GM18519 (cell line): Measurements from ENCODE around the gene NOCT.
"Not testable (repeated sequence)": the region's sequence is repeated elsewhere in the genome, so short reads cannot be mapped to it uniquely, and the experiment has no call there.

Experiments
- ATAC-seq: cut with Tn5 transposase; IDR thresholded peaks from one replicate; pipeline ENCODE4 v1.9.1; 2021; ENCODE audit warnings: mild to moderate bottlenecking, moderate library complexity; ENCODE audit not compliant: unreplicated experiment, low FRiP score

Gene NOCT

DNA sequence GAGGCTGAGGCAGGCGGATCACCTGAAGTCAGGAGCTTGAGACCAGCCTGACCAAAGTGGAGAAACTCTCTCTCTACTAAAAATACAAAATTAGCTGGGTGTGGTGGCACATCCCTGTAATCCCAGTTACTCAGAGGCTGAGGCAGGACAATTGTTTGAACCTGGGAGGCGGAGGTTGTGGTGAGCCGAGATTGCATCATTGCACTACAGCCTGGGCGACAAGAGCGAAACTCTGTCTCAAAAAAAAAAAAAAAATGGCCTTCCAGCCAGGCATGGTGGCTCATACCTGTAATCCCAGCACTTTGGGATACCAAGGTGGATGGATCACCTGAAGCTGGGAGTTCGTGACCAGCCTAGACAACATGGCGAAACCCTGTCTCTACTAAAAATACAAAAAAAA lies 7.3 kb upstream of the NOCT start:
- not testable (repeated sequence) for ATAC-seq

DNA sequence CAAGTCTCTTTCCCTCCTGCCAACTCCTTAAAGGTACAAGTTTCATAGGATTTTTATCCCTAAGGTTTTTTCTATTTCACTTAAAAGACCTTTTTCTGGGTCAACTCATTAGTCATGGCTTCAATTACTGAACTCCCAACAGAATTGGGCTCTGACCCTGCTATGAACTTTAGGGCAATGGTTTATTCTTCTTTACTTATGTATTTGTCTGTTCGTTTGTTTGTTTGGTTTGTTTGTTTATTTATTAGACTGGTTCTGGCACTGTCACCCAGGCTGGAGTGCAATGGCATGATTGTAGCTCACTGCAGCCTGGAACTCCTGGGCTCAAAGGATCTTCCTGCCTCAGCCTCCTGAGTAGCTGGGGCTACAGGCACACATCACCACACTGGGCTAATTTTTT lies 5.9 kb upstream of the NOCT start:
- no peak for ATAC-seq

DNA sequence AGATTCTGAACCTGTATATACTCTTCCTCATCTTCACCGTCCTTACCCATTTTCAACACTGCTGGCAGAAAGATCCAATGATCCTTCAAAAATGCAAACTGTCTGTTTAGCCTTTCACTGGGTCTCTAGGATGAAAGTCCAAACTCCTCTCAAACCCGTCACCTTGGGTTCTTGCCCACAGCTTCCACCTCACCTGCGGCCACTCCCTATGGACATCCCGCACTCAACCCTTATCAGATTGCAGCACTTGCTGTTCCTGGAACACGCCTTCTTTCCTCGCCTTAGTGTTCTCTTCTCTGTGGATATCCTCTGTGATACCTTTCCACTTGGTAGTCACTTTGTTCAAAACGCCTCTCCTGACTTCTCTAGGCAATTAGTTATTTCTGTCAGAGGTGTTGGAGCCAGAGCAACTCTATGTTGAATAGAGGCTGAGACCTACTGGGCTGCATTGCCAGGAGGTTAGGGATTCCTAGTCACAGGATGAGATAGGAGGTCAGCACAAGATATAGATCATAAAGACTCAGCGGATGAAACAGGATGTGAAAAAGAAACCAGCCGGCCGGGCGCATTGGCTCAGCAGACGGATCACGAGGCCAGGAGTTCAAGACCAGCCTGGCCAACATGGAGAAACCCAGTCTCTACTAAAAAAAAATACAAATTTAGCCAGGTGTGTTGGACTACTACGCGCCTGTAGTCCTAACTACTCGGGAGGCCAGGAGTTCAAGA lies 4.2 kb upstream of the NOCT start:
- no peak for ATAC-seq

DNA sequence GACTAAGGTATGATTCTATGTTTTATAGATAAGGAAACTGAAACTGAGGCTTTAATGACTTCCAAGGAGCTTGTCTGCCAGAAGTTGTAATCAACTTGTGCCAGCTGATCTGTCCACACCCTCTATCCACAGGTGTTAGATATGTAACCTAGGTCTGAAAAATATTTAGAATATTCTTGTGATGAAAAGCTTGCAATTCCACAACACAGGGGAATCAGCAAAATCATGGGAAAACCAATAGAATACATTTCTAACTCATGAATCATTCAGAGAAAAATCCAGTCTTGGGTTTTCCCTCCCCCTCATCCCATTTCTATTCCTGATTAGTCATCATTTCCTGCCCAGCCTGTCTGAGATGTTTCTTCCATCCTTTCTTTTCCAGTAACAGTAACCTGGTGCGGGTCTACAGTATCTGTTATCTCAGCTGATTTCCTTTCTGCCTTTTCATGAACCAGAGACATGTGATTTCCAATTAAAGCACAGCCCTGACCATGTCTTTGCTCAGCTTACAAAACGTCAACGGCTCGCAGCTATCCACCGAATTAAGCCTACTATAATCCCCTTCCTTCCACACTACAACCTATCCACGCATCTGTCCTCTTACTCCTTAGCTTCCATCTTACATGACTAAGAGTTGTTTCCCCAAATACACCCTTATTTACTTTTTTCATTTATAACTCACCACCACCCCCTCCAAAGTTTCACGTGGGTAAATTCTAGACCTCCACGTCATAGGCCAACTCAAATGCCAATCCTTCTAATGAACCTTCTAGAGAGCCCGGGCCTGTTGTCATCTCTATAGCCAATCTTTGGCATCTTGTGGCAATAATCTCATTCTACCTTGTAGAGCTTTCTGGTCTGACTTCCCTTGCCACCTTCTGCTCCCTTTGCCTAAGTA lies 961 bp upstream of the NOCT start:
- ATAC-seq = no peak

DNA sequence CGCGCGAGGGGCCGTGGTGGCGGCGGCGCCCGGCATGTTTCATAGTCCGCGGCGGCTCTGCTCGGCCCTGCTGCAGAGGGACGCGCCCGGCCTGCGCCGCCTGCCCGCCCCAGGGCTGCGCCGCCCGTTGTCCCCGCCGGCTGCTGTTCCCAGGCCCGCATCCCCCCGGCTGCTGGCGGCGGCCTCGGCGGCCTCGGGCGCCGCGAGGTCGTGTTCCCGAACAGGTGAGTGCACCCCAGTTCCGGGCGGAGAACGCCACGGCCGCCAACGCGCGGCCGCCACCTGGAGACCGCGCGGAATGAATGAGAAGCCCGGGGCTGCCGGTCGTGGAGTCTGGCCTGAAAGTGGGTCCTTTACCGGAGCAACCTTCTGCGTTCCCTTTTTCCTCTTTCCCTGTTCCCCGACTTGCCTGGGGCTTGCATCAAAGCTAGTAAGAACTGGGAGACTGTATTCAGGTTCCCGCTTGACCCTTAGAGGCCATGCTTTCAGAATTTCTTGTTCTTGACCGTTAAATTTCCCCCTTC lies 429 bp downstream of the NOCT start:
- ATAC-seq = peak; percentile 21

DNA sequence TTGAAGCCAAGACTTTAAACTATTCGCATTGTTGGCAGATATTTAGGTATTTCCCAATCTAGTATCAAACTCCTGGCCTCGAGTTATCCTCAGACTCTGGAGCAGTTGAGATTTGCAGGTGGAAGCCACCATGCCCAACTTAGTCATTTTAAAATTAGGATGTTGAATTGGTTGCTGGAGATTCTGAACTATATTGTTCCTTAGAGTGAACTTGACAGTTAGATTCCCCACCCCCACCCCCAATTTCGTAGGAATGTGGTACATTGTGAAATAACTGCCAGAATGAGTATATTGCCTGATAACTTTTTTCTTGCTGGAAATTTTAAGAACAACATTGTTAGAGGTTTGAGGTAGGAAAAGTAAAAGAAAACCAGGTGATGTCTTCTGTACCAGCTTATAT lies 2.3 kb downstream of the NOCT start:
- no peak for ATAC-seq

DNA sequence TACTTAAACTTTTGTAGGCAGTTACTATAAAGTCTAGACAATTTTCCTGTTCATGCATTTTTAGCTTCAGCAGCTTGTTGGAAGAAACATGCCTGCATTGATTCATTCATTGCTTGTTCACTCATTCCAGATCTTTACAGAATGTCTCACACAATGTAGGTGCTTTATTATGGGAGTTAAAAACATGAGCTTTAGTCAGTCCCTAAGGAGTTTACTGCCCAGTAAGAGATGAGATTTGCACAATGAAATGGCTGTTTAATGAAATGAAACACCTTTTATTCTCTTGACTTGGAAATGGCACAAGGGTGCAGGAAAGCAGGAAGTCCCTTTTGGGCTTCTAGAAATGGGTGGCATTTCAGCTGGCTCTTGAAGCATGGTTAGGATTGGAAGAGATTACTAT lies 2.9 kb downstream of the NOCT start:
- no peak for ATAC-seq

DNA sequence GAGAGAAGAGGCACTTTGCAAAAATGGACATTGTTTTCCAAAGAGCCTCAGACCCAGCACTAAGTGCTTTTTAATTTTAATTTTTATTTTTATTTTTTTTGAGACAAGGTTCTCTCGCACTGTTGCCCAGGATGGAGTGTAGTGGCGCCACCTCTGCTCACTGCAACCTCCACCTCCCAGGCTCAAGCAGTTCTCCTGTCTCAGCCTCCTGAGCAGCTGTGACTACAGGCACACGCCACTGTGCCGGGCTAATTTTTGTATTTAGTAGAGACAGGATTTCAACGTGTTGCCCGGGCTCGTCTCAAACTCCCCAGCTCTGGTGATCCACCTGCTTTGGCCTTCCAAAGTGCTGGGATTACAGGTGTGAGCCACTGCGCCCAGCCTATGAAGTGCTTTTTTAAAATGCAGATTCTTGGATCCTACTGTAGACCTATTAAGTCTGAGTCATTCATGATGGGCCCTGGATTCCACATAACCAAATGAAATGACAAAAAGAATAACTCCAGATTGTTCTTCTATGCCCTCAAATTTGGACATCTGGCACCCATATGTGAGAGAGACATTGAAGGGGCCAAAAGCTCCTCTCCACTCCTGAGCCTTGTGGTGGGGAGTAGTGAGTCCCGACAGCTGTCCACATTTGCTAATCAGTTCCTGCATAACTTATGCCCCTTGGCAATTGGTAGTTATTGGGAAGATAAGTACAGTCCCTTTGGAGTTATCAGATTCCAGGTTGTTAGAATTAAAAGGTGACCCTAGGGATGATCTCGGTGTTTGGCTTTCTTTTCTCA lies 3.6 kb downstream of the NOCT start:
- ATAC-seq = no peak

DNA sequence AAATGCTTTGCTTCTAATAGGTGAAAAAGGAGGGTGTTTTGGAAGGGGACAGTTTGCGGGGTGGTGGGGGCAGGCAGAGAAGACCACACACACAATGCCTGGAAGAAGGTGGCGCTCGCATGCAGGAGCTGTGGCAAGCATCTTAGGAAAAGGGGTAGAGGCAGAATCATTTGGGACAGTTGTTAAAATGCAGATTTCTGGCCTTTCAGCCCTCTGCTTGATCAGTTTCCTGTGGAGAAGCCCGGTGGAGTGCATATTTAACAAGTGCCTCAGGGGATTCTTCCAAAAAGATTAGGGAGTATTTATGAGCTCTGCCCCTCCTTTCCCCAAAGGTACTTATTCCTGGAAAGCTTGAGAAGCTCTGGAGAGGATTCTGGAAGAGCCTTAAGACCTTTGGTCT lies 4.8 kb downstream of the NOCT start:
- ATAC-seq = no peak

DNA sequence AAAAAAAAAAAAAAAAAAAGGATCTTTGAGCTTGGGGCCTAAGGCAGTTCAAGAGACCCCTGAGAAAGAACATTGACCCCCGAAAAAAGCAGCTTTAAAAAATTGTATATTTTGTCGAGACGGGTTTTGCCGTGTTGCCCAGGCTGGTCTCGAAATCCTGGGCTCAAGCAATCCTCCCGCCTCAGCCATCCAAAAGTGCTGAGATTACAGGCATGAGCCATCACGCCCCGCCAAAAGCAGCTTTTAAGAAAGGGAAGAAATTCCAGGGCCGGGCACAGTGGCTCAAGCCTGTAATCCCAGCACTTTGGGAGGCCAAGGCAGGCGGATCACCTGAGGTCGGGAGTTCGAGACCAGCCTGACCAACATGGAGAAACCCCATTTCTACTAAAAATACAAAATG lies 5.5 kb downstream of the NOCT start:
- ATAC-seq = not testable (repeated sequence)

DNA sequence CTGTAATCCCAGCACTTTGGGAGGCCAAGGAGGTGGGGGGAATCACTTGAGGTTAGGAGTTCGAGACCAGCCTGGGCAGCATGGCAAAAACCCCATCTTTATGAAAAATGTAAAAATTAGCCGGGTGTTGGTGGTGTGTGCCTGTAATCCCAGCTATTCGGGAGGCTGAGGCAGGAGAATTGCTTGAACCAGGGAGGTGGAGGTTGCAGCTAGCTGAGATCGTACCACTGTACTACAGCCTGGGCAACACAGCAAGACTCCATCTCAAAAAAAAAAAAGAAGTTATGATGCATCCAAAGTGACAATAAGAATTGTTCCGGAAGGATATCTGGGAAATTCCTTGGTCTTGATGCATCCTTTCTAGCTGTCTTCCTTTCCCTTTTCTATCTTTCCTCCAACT lies 7.3 kb downstream of the NOCT start:
- no peak for ATAC-seq

DNA sequence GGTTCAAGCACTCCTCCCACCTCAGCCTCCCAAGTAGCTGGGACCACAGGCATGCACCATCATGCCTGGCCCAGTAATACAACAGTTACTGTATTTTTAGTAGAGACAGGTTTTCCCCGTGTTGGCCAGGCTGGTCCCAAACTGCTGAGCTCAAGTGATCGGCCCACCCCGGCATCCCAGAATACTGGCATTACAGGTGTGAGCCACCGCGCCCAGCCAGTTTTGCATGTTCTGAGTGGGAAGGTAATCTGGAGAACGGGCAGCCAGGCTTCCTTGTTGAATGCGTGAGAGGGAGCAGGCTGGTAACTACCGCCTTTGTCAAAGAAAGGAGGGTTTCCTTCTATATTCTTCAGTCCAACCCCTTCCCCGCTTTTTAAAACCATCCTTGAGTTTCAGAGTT lies 9.1 kb downstream of the NOCT start:
- ATAC-seq = no peak

DNA sequence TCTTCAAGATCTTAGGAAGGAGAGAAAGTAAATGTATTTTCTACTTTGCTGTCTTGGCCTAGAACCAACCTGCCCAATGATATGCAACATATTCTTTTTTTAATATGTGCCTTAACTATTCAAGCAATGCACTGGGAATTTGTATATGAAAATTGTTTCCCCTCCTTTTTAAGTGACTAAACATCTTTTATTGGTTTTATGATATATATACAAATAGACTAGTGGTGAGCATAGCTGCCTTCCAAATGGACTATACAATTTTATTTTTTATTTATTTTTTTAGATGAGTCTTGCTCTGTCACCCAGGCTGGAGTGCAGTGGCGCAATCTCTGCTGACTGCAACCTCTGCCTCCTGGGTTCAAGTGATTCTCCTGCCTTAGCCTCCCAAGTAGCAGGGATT lies 10.3 kb downstream of the NOCT start:
- no peak for ATAC-seq

DNA sequence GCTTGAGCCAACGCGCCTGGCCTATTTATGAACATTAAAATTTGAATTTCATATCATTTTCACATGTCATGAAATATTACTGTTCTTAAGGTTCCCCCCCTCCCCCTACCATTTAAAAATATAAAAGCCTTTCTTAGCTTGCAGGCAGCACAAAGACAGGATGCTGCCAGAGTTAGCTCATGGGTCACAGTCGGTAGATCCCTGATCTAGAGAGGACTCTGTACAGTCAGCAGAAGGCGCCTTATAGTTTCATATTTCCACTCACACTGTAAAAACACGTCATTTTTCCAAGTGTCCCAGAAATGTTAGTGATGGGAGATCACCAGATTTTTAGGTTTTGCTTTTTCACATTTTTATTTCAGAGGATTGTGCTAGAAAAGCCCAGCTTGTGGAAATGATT lies 12.2 kb downstream of the NOCT start:
- ATAC-seq = no peak

DNA sequence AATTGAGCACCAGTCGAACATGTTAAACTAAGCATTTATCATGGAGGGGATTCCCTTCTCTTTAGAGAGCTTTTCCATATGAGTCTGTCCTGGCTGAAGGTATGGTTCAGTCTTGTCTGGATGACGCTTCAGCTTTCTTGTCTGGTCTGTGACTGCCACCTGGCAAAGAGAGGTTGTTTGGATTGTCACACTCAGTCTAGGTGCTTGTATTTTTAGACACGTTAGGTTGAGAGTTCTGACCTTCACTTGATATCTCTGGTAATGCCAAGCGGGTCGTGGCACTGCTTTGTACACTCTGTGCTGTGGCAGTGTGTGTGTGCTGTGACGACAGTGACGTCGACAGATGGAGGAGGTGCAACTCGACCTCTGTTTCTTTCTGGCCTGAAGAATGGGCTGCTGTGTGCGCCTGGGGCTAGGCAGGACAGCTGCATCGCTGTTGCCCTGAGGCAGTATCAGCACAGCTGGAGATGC lies 12.6 kb downstream of the NOCT start:
- no peak for ATAC-seq

DNA sequence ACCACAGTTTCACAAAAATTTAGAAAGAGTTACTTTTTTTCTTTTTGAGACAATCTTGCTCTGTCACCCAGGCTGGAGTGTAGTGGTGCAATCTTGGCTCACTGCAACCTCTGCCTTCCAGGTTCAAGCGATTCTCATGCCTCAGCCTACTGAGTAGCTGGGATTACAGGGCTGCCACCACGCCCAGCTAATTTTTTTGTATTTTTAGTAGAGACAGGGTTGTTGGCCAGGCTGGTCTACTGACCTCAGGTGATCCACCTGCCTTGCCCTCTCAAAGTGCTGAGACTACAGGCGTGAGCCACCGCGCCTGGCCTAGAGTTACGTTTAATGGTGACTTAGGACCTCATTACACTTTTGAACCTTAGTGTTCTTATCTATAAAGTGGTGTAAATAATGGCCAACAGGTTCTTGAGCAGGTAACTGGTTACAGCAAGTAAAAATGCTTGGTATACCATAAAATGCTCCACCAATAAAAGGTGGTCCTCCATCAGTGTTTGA lies 14.3 kb downstream of the NOCT start:
- ATAC-seq = not testable (repeated sequence)

DNA sequence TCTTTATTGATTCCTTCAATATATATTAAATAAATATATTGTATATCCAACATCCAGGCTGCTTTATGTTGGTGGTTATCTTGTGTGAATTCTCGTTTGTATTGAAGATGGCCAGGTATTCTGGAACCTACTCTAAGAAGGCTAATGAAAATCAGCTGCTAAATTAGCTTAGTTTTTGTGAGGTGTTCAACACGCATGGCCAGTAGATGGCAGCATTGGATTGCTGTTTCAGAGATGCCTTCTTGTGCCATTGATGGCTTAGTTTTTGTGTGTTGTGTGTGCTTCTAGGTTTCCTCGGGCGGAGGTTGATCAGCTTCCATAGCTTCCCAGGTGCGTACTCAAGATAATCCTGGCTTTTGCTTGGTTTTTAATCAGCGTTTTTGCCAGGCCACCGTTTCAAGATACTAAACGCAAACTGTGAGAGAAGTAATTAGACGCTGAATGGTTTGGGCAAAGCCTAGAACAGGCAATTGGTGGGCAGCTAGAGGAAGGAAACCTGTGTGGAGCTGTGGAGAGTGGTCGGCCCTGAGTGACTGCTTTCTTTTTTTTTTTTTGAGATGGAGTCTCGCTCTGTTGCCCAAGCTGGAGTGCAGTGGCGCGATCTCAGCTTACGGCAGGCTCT lies 15.1 kb downstream of the NOCT start:
- ATAC-seq = peak; percentile 76

DNA sequence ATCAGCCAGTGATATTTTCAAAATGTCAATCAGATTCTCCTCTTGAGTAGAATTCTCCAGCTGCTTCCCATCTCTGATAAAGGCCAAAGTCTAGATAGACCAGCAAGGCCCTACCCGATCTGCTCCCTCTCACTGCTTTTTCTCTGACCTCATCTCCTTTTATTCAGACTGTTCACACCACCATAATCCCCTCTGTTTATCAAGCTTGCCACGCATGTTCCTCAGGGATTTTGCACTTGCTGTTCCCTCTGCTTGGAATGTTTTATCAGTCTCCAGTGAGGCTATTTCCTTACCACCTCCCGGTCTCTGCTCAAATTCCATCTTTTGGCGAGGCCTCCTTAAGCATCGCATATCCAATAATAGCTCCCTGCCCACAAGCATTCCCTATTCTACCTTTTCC lies 20.1 kb downstream of the NOCT start:
- no peak for ATAC-seq

DNA sequence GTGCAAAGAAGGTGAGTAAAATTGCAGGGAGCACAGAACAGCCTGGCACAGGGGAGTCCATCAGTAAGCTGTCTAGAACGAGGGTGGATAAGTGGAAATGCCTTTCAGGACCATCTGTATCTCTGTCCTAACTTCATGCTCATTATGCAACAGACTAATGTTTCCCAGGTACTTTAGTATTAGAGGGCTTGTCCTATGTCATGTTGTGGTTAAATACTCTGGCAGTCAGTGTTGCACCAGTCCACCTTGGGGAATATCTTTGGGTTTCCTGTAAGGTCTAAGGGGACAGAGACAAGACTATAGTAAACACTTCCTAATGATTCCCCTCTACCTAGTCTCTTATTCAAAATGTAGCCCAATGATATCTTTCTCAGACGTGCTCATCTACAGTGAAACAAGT lies 21.3 kb downstream of the NOCT start:
- ATAC-seq = no peak

DNA sequence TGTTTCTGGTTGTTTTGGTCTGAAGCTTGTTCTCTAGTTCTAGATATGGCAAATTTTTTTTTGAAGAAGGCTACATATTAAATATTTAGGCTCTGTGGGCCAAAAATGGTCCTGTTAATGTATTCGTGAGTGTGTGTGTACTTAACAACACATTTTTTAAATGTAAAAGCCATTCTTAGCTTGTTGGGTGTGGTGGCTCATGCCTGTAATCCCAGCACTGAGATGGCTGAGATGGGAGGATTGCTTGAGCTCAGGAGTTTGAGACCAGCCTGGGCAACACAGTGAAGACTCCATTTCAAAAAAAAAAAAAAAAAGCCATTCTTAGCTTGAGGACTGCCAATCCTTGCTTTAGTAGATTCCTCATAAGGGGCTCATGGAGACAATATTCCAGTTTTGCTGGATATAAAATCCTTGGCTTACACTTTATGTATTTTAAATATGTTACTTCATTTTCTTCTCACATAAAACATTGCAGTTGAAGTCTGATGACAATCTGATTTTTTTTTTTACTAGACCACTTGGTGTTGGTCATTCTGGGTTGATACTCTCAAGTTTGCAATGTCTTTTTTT lies 23.4 kb downstream of the NOCT start:
- no peak for ATAC-seq
